GM12892 (cell line): ENCODE data around the gene GPR137C.

ENCODE experiments used
- POLR2A ChIP-seq: IDR thresholded peaks from 2 replicates; pipeline ENCODE4 v1.6.1; 2011; ENCODE audit warnings: low read depth, low read length, control low read depth
- POLR2AphosphoS5 ChIP-seq: IDR thresholded peaks from 2 replicates; pipeline ENCODE4 v1.6.1; 2011; ENCODE audit warnings: low read depth, low read length, control low read depth

DNA sequence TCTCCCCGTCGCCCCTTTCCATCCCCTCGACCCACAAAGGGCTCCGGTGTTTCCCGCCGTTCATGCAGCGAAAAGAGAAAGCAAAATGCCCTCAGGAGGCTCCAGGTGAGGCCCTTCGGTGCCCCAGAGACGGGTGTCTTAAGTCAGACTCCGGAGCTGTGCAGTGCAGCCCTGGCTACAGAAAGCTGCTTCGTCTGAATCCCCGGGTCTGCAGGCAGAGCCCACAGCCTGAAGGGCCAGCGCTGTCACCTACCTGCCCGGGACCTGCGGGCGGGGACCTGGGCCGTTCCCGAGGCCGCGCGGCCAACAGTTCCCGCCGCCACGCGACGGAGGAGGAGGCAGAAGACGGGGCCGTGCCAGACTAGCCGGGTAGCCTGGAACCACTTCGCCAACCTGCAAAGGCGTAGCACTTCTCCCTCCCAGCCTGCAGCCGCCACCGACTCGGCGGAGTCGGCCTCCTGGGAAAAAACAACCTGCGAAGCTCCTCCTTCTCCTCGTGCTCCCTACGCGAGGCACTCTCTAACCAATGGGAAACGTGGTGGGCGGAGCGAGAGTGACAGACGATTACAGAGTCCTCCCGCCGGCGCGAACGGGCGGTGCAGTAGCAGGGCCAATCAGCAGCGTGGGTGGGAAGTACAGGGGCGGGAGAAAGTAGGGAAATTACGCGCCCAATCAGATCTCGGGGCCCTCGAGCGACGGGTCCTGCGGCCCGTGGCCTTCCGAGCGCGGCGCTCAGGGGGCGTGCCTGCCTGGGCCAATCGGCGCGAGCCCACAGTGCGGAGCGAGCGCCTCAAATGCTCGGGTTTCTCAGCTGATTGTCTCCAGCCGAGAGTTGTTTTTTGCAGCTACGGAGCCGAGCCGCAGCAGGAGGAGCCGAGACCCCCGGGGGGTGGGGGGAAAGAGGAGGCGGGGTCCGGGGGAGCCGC is at the start of gene GPR137C, which contains the start of gene TXNDC16:
- TF ChIP-seq POLR2AphosphoS5 (peak; percentile 83), POLR2A (peak; percentile 93)
